ENCODE results near the gene CCDC50.

CCDC50 gene

GRCh38 chr3:191320316-191320715, 8.9 kb upstream of the CCDC50 start:
- no peak for DNase-seq

DNA sequence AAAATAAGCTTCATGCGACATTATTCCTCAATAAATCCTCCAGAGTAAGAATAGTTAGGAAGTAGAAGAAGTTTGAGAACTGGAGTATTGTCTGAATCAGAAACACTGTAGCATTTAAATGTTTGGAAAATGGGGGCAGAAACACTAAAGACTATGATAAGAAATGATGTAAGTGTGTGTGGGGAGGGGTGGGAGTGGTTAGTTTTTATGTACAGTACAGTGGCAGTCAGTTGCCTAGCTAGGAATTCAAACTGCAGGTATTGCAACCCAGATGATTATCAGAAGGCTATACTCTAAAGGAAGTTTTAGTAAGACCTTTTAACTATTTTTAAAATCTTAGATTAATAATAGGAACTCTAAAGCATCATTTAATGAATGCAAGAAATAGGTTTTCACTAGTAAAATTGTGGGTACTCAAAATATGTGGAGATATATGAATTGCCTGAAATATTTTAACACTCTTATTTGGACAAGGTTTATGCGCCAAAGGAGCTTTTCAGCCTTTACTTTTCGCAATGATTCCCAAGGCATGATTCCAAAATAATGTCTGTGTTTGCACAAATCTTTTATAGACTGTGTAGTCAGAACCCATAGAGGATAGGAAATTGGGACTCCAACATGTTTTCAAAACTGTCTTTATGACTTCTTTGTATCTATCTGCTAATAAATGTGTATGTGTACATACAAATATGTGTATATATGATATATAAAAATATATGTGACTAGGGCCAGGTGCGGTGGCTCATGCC, 8.0 kb upstream of the CCDC50 start:
- no peak for DNase-seq

DNA sequence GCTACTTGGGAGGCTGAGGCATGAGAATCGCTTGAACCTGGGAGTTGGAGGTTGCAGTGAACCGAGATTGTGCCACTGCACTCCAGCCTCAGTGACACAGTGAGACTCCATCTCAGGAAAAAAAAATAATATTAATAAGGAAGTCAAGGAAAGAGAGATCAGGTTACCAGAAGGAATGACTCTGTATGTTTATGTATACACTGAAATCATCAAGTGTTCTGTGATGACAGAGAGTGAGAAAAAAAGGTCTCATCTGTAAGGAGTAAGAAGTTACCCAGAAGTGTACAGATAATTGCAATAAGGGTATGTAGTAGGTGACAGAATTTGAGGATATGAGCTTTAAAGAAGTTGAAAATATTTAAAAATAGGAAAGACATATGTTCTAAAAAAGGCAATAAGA, 4.3 kb upstream of the CCDC50 start:
- no peak for DNase-seq

DNA sequence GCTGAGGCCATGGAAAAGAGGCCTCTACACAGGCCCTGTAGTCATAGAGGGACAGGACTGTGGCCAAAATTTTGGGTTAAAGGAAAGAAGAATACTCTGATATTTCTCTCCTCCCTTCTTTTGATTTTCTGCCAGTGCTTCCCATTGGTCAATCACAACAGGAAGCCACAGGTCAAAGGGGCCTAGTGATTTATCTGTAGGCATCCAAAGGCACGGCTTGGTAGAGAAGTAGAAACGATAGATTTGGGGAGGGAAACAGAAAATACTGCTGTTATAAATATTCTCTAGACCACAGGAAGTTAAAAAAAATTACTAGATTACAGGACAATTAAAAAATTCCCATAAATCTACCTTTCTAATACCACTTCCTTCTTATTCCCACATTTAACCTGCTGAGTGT, 1.7 kb upstream of the CCDC50 start:
- DNase-seq: peak; percentile 12

- DNase-seq: no peak
Measured at GRCh38 chr3:191328383-191328961, 722 bp upstream of the CCDC50 start.

DNA sequence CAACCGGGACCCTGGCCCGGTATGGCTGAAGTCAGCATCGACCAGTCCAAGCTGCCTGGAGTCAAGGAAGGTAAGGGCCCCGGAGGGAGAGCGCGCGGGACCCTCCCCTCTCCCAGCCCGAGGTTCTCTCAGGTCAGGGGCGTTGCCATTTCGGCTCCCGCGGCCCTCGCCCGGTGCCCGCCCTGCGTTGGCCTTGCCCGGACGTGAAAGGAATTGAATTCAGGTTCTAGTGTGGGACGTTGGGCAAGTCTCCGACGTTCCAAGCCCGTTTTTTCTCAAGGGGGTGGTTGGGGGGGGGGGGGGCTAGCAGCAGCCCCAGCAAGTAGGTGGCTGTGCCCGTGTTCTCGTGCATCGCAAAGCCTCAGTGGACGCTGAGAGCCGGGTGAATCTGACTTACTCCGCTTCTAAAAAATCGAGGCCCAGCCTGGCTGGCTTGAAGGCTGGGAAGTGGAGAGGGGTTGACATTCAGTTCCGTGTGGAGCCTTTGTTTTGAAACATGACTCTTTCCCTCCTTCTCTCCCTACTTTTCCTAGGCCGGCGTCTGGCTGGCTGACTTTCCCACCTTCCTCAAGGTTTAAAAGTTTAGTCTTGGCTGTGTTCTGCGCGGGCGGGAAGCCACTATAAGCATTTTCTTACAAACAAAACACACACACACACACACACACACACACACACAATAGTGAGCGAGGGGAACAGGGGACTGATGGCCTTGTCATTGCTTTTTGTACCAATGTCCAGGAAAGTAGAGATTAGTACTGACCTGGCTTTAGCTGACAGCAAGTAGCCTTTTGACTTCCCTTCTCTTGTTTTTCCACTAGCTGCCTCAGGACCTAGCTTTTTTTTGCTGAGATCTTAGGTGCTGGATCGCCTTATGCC, 698 bp downstream of the CCDC50 start, which contains the start of gene UTS2B:
UTS2B (minus strand) TSS at position 873 of the 876 bp plus-strand sequence. CDS start 48,337 bp downstream, outside the sequence.
- DNase-seq: peak; percentile 63

- DNase-seq: peak; percentile 92
Measured at GRCh38 chr3:191330530-191331048, 1.4 kb downstream of the CCDC50 start.

DNA sequence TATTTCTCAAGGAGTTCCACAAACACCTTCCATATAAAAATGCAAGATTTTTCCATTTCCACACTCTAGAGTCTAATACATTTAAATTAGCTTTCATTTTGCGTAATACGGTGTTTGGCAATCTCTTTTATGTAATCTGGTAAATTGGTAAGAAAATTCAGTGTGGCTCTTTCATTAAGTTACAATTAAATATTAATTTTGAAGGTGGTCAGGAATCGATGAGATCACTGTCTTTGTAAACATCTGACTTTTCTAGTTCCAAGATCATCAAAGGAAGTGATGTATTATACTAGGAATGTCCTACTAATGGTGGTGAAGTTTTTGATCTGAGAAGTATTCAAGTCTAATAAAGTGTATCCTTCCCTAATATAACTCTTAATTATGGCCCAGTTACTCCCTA, 2.2 kb downstream of the CCDC50 start:
- peak; percentile 69 for DNase-seq

DNA sequence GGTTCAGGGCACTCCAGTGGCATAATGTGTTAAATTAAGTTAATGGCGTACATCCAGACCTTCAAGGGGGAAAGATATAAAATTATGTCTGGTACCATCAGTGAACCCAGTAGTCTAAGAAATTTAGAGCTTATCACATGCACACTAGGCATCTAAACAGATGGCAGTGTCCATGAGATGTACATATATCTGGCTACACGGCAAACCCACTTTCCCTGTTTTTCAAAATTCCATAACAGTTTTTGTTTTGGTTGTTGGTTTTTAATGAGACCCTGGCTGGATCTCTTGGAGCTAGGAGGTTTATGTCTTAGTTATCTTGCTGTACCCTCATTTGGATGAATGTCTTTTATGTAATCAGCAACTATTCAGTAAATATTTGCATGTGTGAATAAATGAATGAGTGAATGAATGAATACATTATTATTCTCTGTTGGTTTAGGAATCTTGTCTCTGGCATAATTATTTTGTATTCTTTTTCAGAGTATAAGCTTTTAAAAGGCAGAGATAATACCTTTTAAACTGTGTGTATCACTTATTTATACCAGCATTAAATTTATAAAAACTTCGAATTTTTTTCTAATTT, 4.2 kb downstream of the CCDC50 start:
- no peak for DNase-seq

- no peak for DNase-seq
Measured at GRCh38 chr3:191334346-191334893, 5.2 kb downstream of the CCDC50 start.

- no peak for DNase-seq
Measured at GRCh38 chr3:191336833-191337232, 7.6 kb downstream of the CCDC50 start.

DNA sequence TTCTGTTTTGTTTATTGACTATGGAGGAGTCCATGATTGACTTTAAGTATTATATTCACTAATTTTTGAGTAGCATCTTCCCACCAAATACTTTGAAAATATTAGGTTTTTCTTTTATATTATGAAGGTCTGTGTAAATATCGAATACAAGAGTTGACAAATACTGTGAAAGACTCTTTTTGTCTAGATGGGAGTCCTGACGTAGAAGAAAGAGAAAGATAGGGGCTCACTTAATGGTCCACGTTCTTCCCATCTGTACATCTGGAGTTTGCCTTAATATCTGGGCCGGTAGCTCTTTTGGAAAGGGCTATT, 8.9 kb downstream of the CCDC50 start:
- DNase-seq: no peak

DNA sequence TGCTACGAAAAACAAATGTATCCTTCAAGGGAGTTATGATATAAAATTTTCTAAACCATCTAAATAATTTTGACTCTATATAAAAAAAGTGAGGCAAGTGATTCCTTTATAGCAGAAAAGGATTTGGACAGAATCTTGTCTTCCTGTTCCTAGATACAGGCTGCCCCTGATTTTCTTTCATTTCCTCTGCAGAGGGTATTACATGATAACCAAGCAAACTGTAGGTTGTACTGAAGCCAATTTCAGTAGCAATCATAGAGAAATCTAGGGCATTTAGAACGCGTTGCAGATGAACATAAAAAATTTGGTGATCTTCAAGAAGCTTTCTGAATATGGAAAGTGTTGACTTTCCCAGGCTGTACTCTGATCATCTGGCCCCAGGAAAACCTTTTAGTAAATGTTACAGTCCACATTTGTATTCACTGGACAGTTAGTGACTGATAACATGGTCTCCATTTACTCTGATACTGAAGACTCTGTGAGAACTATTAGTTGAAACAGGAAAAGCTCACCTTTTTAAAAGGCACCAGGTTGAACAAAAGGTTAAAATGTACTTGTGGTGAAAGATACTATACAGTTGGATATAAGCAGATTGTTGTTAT, 10.2 kb downstream of the CCDC50 start:
- DNase-seq: no peak

GRCh38 chr3:191340351-191340750, 11.2 kb downstream of the CCDC50 start:
- no peak for DNase-seq

DNA sequence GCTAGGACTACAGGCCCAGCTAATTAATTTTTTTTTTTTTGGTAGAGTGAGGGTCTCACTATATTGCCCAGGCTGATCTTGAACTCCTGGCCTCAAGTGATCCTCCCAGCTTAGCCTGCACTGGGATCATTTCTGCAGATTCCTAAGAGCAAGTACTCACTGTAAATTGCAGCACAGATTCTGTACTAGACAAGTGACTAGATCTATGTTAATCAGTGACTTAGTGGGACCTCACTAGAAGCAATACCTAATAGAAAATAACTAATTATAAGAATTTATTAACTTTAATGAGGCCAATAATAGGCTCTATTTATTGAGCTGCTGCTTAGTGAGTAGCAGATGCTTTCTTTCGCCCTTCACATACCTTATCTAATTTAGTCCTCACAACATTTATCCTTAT, 11.8 kb downstream of the CCDC50 start:
- DNase-seq: no peak

GRCh38 chr3:191342006-191342405, 12.8 kb downstream of the CCDC50 start:
- DNase-seq: no peak

GRCh38 chr3:191342411-191342810, 13.2 kb downstream of the CCDC50 start:
- DNase-seq: no peak

DNA sequence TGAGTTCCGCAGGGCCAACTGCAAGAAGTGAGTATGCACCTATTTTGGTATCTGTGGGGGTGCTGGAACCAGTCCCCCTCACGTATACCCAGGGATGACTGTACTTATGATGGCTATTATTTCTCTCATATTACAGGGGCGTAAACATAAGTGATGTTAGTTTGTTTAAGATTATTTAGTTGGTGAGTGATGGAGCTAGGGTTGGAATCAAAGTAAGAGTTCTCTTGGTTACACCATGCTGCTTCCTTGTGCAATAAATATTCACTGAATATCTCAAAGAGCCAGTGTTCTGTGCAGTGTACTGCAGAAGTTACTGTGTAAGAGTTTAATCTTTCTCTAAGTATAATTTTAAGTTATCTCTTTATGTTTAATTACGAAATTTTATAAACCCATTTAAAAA, 13.9 kb downstream of the CCDC50 start:
- no peak for DNase-seq

- no peak for DNase-seq
Measured at GRCh38 chr3:191343913-191344312, 14.7 kb downstream of the CCDC50 start.

- DNase-seq: no peak
Measured at GRCh38 chr3:191345334-191345733, 16.1 kb downstream of the CCDC50 start.

DNA sequence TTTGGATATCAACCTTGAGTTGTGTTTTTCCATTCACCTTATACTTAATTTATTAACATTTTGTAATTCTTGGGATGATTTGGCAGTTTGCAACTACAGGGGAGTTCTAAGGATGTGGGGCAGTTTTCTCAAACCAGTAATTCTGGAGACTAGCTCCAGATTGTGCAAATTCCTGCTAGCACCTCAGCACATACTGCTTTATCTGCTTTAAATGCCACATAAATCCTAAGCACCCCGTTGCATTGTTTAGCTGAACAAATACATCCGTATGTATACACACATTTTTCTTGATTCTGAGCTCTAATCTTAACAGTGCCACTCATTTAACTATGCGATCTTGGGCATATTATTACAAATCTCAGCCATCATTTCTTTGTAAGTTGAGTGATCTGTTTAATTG, 18.0 kb downstream of the CCDC50 start:
- no peak for DNase-seq

GRCh38 chr3:191348098-191348497, 18.9 kb downstream of the CCDC50 start:
- no peak for DNase-seq

Measured in EL (cell line).